ENCODE data around the gene NKX1-2. TPM values are rescaled to one million over a fixed set of nuclear protein-coding genes. Genes with fewer than 3 reads are reported as not detected.

The NKX1-2 gene
- total RNA-seq, 4 donors from 2014 or later: 0.78 to 2.4 (median 1.3) TPM

DNA sequence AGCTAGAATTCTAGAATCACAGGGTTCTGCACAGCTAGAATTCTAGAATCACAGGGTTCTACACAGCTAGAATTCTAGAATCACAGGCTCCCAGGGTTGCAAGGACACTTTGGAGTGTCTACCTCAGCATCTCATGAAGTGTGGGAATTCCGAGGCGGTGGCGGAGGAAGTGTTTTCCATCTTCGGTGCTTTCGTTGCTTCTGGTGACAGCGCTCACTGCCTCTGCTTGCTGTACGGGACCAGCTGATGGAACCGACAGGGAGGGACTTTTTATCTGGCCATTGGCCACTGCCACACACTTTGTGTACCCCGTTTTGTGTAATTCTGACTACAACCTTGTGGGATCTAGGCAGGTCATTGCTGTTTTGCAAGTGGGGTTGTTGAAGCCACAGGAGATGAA lies 41.3 kb upstream of the NKX1-2 start:
- no peak for TF ChIP-seq POLR2A (IDR thresholded peaks at IDR 0.05)
- TF ChIP-seq, protein P1, sequence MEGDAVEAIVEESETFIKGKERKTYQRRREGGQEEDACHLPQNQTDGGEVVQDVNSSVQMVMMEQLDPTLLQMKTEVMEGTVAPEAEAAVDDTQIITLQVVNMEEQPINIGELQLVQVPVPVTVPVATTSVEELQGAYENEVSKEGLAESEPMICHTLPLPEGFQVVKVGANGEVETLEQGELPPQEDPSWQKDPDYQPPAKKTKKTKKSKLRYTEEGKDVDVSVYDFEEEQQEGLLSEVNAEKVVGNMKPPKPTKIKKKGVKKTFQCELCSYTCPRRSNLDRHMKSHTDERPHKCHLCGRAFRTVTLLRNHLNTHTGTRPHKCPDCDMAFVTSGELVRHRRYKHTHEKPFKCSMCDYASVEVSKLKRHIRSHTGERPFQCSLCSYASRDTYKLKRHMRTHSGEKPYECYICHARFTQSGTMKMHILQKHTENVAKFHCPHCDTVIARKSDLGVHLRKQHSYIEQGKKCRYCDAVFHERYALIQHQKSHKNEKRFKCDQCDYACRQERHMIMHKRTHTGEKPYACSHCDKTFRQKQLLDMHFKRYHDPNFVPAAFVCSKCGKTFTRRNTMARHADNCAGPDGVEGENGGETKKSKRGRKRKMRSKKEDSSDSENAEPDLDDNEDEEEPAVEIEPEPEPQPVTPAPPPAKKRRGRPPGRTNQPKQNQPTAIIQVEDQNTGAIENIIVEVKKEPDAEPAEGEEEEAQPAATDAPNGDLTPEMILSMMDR (IDR thresholded peaks at IDR 0.05): no peak
- intact Hi-C loops (cut with DNase I; ENCODE audit: low total_unique reads): no loop called here
- H3K4me3 ChIP-seq (ENCODE audit: low read depth, poor library complexity, severe bottlenecking): no peak overlapping the region
- no peak for DNase-seq (ENCODE audit: low spot score in 2 of 2)
- WGBS, 2 donors: 94 to 97% methylated on average over 9 of the region's 9 CpGs

DNA sequence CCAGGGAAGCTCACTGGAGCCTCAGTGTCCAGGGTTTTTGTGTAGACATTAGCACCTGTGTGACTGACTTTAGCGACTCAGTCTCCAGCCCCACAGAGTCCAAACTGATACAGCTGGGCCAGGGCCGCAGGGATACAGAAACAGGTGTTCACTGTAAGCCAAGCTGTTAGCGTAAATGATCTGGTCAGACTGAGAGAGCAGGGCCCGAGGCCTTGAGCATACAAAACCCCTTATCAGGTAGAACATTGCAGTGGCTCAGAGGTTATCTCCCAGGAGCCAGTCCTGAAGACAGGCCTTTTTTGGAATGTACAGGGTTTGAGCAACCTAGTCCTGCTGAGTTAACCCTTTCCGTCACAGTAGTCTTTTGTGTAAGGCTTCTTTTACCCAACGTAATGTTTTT lies 36.8 kb upstream of the NKX1-2 start:
- no peak for DNase-seq (ENCODE audit: low spot score in 2 of 2)
- TF ChIP-seq POLR2A (IDR thresholded peaks at IDR 0.05): no peak
- TF ChIP-seq, protein P1 (IDR thresholded peaks at IDR 0.05): no peak
- 94 to 96% methylated on average over 6 of the region's 6 CpGs for WGBS, 2 donors
- no peak overlapping the region for H3K4me3 ChIP-seq (ENCODE audit: low read depth, poor library complexity, severe bottlenecking)
- intact Hi-C loops (cut with DNase I; ENCODE audit: low total_unique reads): no loop called here

DNA sequence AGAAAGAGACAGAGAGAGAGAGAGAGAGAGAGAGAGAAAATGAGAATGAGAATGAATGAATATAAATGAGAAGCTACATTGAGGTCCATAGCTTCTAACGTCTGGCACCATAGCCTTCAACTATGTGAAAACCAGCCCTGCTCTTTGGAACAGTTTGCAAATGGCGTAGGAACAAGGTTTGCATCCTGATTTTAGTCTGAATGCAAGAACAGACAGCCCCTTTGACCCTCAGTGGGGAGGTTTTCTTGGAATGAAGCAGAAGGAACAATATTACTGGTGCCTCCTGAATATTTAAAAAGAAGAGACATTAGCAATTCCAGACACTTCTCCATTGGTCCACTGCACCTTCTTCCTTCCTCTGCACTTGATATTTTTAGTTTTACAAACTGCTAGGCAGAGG lies 34.8 kb upstream of the NKX1-2 start:
- intact Hi-C loops (cut with DNase I; ENCODE audit: low total_unique reads): no loop called here
- 86 to 92% methylated on average over 2 of the region's 2 CpGs for WGBS, 2 donors
- no peak overlapping the region for H3K4me3 ChIP-seq (ENCODE audit: low read depth, poor library complexity, severe bottlenecking)
- TF ChIP-seq, protein P1 (IDR thresholded peaks at IDR 0.05): no peak
- no peak for TF ChIP-seq POLR2A (IDR thresholded peaks at IDR 0.05)
- no peak for DNase-seq (ENCODE audit: low spot score in 2 of 2)

DNA sequence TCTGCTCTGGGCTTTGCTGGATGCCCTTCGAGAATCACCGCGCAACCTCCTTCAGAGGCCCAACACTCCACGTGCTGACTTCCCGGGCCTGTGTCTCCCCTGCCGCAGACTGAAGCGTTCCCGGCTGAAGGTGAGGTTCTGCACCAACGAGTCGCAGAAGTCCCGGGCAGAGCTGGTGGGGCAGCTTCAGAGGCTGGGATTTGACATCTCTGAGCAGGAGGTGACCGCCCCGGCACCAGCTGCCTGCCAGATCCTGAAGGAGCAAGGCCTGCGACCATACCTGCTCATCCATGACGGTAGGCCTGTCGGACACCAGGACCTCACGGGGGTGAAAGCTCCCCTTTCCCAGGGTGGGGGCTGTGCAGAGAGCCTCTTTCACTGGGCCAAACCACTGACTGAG lies 34.2 kb upstream of the NKX1-2 start:
- intact Hi-C loops (cut with DNase I; ENCODE audit: low total_unique reads): no loop called here
- WGBS, 2 donors: 96 to 97% methylated on average over 16 to 17 of the region's 17 CpGs

DNA sequence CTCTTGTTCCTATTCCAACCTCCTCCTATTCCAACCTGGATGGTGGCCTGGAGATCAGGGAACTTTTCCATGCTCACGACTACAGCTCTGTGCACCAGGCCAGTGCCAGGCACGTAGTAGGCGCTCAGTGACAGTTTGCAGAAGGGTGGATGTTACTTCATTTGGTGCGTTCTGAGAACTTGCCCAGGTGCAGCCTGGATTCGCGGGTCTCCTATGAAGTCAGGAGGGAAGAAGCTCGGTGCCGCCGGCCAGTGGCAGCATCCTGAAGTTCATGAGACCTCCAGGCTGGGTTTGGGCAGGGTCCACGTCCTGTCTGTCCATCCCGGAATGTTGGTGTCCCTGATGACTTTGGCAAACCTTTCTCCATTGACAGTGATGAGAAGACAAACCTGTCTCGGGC lies 33.0 kb upstream of the NKX1-2 start:
- no peak for TF ChIP-seq POLR2A (IDR thresholded peaks at IDR 0.05)
- TF ChIP-seq, protein P1 (IDR thresholded peaks at IDR 0.05): no peak
- intact Hi-C loops (cut with DNase I; ENCODE audit: low total_unique reads): no loop called here
- no peak for DNase-seq (ENCODE audit: low spot score in 2 of 2)
- 86 to 94% methylated on average over 12 of the region's 12 CpGs for WGBS, 2 donors
- no peak overlapping the region for H3K4me3 ChIP-seq (ENCODE audit: low read depth, poor library complexity, severe bottlenecking)

More for the DNA sequence above, 34.2 kb upstream of the NKX1-2 start:
- no peak for DNase-seq (ENCODE audit: low spot score in 2 of 2)
- no peak for TF ChIP-seq POLR2A (IDR thresholded peaks at IDR 0.05)
- TF ChIP-seq, protein P1 (IDR thresholded peaks at IDR 0.05): no peak
- no peak overlapping the region for H3K4me3 ChIP-seq (ENCODE audit: low read depth, poor library complexity, severe bottlenecking)

DNA sequence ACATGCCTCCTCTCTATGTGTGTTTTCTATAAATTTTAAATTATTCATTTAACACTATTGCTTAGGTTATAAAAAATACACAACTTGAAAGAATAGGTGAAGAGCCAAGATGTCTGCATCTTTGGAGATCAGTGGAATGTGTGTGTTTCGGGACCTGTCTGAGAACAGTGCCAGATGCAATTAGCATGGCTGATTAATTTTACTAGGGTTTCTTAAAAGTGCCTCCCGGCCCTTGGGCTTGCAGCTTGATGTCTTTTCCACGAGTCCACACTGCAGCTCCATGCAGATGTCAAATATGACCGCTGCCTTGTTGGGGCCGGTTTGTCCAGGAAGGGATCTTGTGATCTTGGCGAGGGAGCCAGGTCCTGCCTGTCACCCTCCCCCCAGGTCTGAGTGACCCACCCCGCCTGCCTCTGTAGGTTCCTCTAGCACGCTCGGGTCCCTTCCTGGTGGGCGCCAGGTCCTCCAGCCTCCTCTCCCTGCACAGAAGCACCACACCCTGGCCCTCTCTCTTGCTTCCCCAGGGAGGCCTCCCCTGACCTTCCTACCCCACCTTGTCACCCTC lies 32.5 kb upstream of the NKX1-2 start:
- H3K4me3 ChIP-seq (ENCODE audit: low read depth, poor library complexity, severe bottlenecking): no peak overlapping the region
- TF ChIP-seq POLR2A (IDR thresholded peaks at IDR 0.05): no peak
- TF ChIP-seq, protein P1 (IDR thresholded peaks at IDR 0.05): no peak
- DNase-seq (ENCODE audit: low spot score in 2 of 2): no peak
- WGBS, 2 donors: 84 to 85% methylated on average over 10 of the region's 10 CpGs
- intact Hi-C loops (cut with DNase I; ENCODE audit: low total_unique reads): no loop called here
